CD8-positive, alpha-beta memory T cell (primary cell): Measurements from ENCODE around the gene EME2. TPM values are rescaled to one million over a fixed set of nuclear protein-coding genes. Genes with fewer than 3 reads are reported as not detected.

ENCODE experiments used
- CTCF ChIA-PET: fragments of 350-600 bp; sonication (Branson Sonifier 250); formaldehyde crosslinking; loops from one replicate; lab custom pipeline; 2021; ENCODE audit warnings: antibody characterized with exemption; lab: Charles Lee
- POLR2A ChIA-PET: fragments of 350-600 bp; sonication (Branson Sonifier 250); formaldehyde crosslinking; loops from one replicate; lab custom pipeline; 2021; ENCODE audit warnings: antibody characterized with exemption; lab: Charles Lee
- DNase-seq, 5 donors: peaks; one replicate each; pipeline versions ENCODE4 v3.0.0 to v3.0.0-alpha.2; 2020 to 2022; ENCODE audit warnings: mixed read lengths in 1 of 5
- H3K27ac ChIP-seq: one replicate; pipeline ENCODE4 v1.7.0; 2013; ENCODE audit warnings: low read depth, mild to moderate bottlenecking, low read length, moderate library complexity
- H3K27me3 ChIP-seq: 2 replicates; pipeline ENCODE4 v1.7.0; 2013; ENCODE audit warnings: low read length, mild to moderate bottlenecking; ENCODE audit not compliant: insufficient read depth, poor library complexity, severe bottlenecking
- H3K36me3 ChIP-seq: 2 replicates; pipeline ENCODE4 v1.7.0; 2013; ENCODE audit warnings: mild to moderate bottlenecking, low read length, moderate library complexity; ENCODE audit not compliant: insufficient read depth
- H3K4me1 ChIP-seq: 2 replicates; pipeline ENCODE4 v1.7.0; 2013; ENCODE audit warnings: mild to moderate bottlenecking, low read length, moderate library complexity; ENCODE audit not compliant: insufficient read depth
- H3K4me3 ChIP-seq: 2 replicates; pipeline ENCODE4 v1.7.0; 2013; ENCODE audit warnings: mild to moderate bottlenecking, low read length
- H3K9me3 ChIP-seq: 2 replicates; pipeline ENCODE4 v1.7.0; 2013; ENCODE audit warnings: mild to moderate bottlenecking, low read length
- H3K27ac Mint-ChIP-seq, 8 donors: one replicate each; pipeline ENCODE4 v1.8.0; 2020 to 2021; ENCODE audit warnings: mixed read lengths in 8 of 8, mild to moderate bottlenecking in 6 of 8, inconsistent platforms in 3 of 8, moderate library complexity in 3 of 8
- H3K27me3 Mint-ChIP-seq, 2 donors: one replicate each; pipeline ENCODE4 v1.8.0; 2020 to 2021; ENCODE audit warnings: mixed read lengths in 2 of 2, mild to moderate bottlenecking in 1 of 2, moderate library complexity in 1 of 2
- H3K36me3 Mint-ChIP-seq, 3 donors: one replicate each; pipeline ENCODE4 v1.8.0; 2020 to 2021; ENCODE audit warnings: mixed read lengths in 3 of 3, inconsistent platforms in 1 of 3, mild to moderate bottlenecking in 1 of 3
- H3K4me1 Mint-ChIP-seq, 3 donors: one replicate each; pipeline ENCODE4 v1.8.0; 2020 to 2021; ENCODE audit warnings: mixed read lengths in 3 of 3, inconsistent platforms in 1 of 3, mild to moderate bottlenecking in 1 of 3
- H3K4me3 Mint-ChIP-seq, 7 donors: one replicate each; pipeline ENCODE4 v1.8.0; 2020 to 2021; ENCODE audit warnings: mixed read lengths in 7 of 7, mild to moderate bottlenecking in 6 of 7, moderate library complexity in 4 of 7, inconsistent platforms in 2 of 7
- H3K9me3 Mint-ChIP-seq, 5 donors: one replicate each; pipeline ENCODE4 v1.8.0; 2020 to 2022; ENCODE audit warnings: mixed read lengths in 5 of 5, mild to moderate bottlenecking in 3 of 5, moderate library complexity in 2 of 5, inconsistent platforms in 1 of 5
- polyA plus RNA-seq: library from polyadenylated mRNA; unstranded; fragments of 300-500 nt; fragmentation: Illumina TruSeq; gene quantifications from one replicate; pipeline ENCODE4 v1.2.3, GENCODE V29; 2021
- total RNA-seq, 2 experiments: library from RNA; stranded (reverse); gene quantifications; one replicate each; pipeline ENCODE4 v1.2.3, GENCODE V29; 2021

The EME2 gene
- total and polyA plus RNA-seq, 3 experiments from 2014 or later: 1.6 to 21.6 (median 21.0) TPM

DNA sequence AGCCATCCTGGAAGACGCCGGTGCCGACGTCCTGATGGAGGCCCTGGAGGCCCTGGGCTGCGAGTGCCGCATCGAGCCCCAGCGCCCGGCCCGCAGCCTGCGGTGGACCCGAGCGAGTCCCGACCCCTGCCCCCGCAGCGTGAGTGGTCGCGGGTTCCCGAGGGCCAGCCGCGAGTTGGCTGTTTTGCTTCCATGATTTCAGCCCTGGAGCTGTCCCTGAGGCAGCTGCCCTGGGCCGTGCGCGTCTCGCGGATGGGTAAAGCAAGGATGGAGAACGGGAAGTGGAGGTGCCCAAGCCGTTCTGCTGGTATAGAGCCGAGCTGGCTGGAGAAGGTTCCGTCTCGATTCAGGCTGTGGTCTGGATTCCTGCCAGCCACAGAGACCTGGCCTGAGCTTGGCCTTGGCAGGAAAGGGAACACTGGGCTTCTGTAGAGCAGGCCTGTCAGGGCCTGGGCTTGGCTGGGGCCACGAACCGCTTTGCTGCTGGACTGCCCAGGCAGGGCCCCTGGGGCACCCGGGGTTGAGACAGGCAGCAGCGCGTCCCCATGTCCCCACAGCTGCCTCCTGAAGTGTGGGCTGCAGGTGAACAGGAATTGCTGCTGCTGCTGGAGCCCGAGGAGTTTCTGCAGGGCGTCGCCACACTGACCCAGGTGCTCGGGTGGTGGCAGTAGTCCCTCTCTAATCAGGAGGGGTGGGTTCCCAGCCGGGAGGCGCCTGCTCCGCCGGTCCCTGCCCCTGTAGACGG is 1.3 kb downstream of the EME2 start:
- Histone ChIP-seq H3K36me3 (no peaks in the 10 kb centered on the region), H3K27me3 (no peaks in the 10 kb centered on the region), H3K9me3 (no peaks in the 10 kb centered on the region), H3K27ac (peak overlapping the region; percentile 79), H3K4me1 (peaks cover 21% of the 10 kb centered on the region), H3K4me3 (peak overlapping the region; percentile 96)
- H3K4me3 Mint-ChIP-seq: peak overlapping the region; percentile 78 to 96 (median 92)
- no peaks in the 10 kb centered on the region for H3K9me3 Mint-ChIP-seq
- peak overlapping the region; percentile 17 to 90 (median 62) for H3K27ac Mint-ChIP-seq
- DNase-seq: no peak
- ChIA-PET CTCF (interaction anchor here (0.6 to 3.0 kb wide), 2 partner anchors 9 to 382 kb away, joined by 3 to 24 read pairs; partner anchors contain the start of genes NUBP2, SPSB3 and TRAF7), POLR2A (interaction anchor here (4.0 kb wide), 1 partner anchor 9 kb away, joined by 52 read pairs; the partner anchor contains the start of genes NUBP2 and SPSB3)
- peaks cover 8 to 30% (median 18%) of the 10 kb centered on the region in 3 donors for H3K4me1 Mint-ChIP-seq
- peaks cover 0 to 34% (median 0%) of the 10 kb centered on the region in 3 donors for H3K36me3 Mint-ChIP-seq
- no peaks in the 10 kb centered on the region for H3K27me3 Mint-ChIP-seq

DNA sequence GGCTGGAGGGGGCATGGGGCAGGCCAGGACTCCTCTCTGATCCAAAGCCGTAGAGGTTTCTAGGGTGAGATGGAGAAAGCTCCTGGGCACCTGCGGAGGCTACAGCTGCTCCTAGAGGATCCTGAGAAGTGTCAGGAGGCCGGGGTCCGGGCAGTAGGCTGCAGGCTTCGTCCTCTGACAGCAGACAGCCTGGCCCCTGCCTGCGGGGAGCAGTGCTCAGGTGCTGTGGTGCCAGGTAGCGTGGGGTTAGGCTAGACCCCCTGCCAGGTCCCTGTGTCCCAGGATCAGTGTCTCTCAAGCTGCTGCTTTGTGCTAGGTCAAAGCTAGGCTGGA is 1.8 kb downstream of the EME2 start:
- H3K4me3 ChIP-seq: no peak overlapping the region
- Mint-ChIP-seq H3K9me3 (no peaks in the 10 kb centered on the region), H3K4me3 (peak overlapping the region in 5 of 7 donors; percentile 77 to 92 (median 89)), H3K4me1 (peaks cover 8 to 30% (median 18%) of the 10 kb centered on the region in 3 donors), H3K27me3 (no peaks in the 10 kb centered on the region), H3K27ac (peak overlapping the region in 2 of 8 donors; percentile 12 to 60), H3K36me3 (peaks cover 0 to 36% (median 0%) of the 10 kb centered on the region in 3 donors)
- H3K27me3 ChIP-seq: no peaks in the 10 kb centered on the region
- peaks cover 21% of the 10 kb centered on the region for H3K4me1 ChIP-seq
- ChIA-PET CTCF (interaction anchor here (1.2 to 3.0 kb wide), 2 partner anchors 9 to 69 kb away, joined by 5 to 24 read pairs; partner anchors contain the start of genes MAPK8IP3, NUBP2 and SPSB3), POLR2A (interaction anchor here (4.0 kb wide), 1 partner anchor 8 kb away, joined by 52 read pairs; the partner anchor contains the start of genes NUBP2 and SPSB3)
- DNase-seq: no peak
- no peaks in the 10 kb centered on the region for H3K9me3 ChIP-seq
- peak overlapping the region; percentile 9 for H3K27ac ChIP-seq
- H3K36me3 ChIP-seq: no peaks in the 10 kb centered on the region

DNA sequence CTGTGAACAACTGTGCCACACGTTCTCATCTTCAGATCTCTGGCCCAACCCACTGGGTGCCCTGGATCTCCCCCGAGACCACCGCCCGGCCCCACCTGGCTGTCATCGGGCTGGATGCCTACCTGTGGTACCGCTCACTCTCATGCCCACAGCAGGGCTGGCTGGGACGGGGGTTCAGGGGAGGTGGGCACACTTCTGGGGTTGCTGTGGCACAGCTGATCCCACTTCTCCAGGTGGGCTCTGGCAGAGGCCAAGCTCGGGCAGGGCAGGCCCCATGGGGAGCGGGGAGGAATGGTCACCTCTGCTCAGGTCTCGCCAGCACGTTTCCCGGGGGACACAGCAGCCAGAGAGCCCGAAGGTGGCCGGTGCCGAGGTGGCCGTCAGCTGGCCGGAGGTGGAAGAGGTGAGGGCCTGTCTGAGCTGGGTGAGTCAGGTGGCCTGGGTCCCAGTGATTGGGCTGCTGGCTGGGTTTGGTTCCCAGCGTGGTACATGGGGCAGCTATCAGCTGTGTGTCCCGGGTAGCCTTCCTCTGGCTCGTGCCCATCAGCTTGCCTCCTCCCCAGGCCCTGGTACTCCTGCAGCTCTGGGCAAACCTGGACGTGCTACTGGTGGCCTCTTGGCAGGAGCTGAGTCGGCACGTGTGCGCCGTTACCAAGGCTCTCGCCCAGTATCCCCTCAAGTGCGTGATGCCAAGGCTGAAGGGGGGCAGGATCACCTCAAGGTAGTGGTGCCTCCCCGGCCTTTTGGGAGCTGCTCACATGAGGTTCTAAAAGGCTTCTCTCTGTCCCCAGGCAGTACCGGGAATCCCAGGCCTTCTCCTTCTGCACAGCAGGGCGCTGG is 2.6 kb downstream of the EME2 start:
- Mint-ChIP-seq H3K36me3 (peaks cover 0 to 39% (median 0%) of the 10 kb centered on the region in 3 donors), H3K4me3 (peak overlapping the region in 6 of 7 donors; percentile 15 to 89 (median 53)), H3K27ac (no peak overlapping the region), H3K9me3 (no peaks in the 10 kb centered on the region), H3K4me1 (peaks cover 8 to 29% (median 15%) of the 10 kb centered on the region in 3 donors), H3K27me3 (no peaks in the 10 kb centered on the region)
- Histone ChIP-seq H3K4me1 (peaks cover 21% of the 10 kb centered on the region), H3K9me3 (no peaks in the 10 kb centered on the region), H3K4me3 (no peak overlapping the region), H3K27me3 (no peaks in the 10 kb centered on the region), H3K36me3 (no peaks in the 10 kb centered on the region), H3K27ac (no peak overlapping the region)
- POLR2A ChIA-PET: interaction anchor here (0.6 kb wide), 1 partner anchor 111 kb away, joined by 5 read pairs; no protein-coding TSS in a partner anchor
- CTCF ChIA-PET: interaction anchor here (0.8 to 1.2 kb wide), 2 partner anchors 52 to 70 kb away, joined by 3 to 5 read pairs; partner anchors contain the start of gene MAPK8IP3
- no peak for DNase-seq

DNA sequence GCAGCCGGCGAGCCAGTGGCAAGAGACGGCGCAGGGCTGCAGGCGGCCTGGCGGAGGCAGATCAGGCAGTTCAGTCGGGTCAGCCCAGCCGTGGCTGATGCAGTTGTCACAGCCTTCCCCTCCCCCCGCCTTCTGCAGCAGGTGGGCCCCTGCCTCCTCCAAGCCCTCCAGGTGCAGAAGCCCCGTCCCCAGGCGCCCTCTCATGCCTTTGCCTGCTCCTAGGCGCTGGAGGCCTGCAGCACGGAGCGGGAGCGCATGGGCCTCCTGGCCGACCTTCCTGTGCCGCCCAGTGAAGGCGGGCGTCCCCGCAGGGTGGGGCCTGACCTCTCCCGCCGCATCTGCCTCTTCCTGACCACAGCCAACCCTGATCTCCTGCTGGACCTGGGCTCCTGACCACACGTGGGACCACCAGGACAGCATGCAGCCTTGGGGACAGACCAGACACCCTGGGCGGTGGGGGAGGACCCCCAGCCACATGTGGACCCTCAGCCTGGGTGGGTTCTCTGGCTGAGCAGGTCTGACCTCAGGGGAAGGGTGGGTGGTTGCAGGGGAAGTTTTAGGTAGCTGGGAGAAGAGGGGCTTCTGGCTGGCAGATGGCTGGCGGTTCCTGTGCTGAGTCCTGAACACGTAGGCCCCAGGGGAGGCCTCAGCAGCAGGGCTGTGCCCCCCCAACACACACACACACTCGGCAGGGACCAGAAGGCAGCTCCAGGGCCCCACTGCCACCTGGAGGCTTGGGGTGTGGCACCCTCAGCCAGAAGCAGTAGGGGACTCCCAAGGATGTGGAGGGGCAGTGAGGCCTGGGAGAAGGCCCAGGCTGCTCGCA is 3.4 kb downstream of the EME2 start:
- Histone ChIP-seq H3K27ac (no peak overlapping the region), H3K4me1 (peaks cover 29% of the 10 kb centered on the region), H3K27me3 (no peaks in the 10 kb centered on the region), H3K9me3 (no peaks in the 10 kb centered on the region), H3K36me3 (no peaks in the 10 kb centered on the region), H3K4me3 (no peak overlapping the region)
- DNase-seq: no peak
- Mint-ChIP-seq H3K9me3 (no peaks in the 10 kb centered on the region), H3K27me3 (no peaks in the 10 kb centered on the region), H3K4me1 (peaks cover 9 to 31% (median 15%) of the 10 kb centered on the region in 3 donors), H3K36me3 (peaks cover 0 to 41% (median 0%) of the 10 kb centered on the region in 3 donors), H3K27ac (peak overlapping the region in 2 of 8 donors; percentile 50 to 54), H3K4me3 (peak overlapping the region in 1 of 7 donors; percentile 45)
- ChIA-PET CTCF (interaction anchor here (0.8 kb wide), 1 partner anchor 52 kb away, joined by 3 read pairs; no protein-coding TSS in a partner anchor), POLR2A (no interaction called here)

DNA sequence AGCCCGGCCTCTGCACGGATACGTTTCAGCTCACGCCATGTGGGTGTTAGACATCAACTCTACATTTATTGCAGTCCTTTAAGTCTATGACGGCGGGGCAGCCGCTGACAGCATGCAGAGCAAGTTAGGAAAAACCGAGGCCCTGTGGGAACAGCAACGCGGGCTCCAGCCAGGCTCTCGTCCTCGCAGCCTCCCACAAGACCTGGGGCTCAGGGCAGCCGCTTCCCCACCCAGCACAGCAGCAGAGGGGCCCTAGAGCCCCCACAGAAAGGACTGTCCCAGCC is 4.0 kb downstream of the EME2 start:
- H3K36me3 ChIP-seq: no peaks in the 10 kb centered on the region
- DNase-seq: no peak
- POLR2A ChIA-PET: no interaction called here
- Mint-ChIP-seq H3K9me3 (no peaks in the 10 kb centered on the region), H3K36me3 (peaks cover 0 to 42% (median 0%) of the 10 kb centered on the region in 3 donors), H3K4me1 (peaks cover 14 to 37% (median 17%) of the 10 kb centered on the region in 3 donors), H3K27ac (peak overlapping the region in 1 of 8 donors; percentile 54), H3K4me3 (peak overlapping the region in 1 of 7 donors; percentile 45), H3K27me3 (no peaks in the 10 kb centered on the region)
- no peak overlapping the region for H3K27ac ChIP-seq
- CTCF ChIA-PET: no interaction called here
- peaks cover 35% of the 10 kb centered on the region for H3K4me1 ChIP-seq
- H3K27me3 ChIP-seq: no peaks in the 10 kb centered on the region
- no peak overlapping the region for H3K4me3 ChIP-seq
- no peaks in the 10 kb centered on the region for H3K9me3 ChIP-seq

DNA sequence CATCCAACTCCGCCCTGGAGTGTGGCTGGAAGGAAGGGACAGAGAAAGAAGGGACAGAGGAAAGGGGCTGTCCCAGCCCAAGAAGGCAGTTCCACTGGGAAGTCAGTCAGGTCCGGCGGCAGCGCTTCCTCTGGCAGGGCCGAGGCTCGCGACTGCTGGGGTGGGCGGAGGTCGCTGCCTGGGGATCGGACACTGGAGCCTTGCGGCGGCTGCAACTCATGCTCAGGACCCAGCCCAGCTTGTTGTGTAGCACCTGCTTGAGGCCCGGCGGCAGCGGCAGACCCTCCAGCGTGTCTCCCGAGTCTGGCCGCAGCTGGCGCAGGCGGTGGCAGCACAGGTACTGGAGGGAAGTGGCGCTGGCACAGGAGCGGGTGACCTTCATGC is 4.4 kb downstream of the EME2 start:
- peak overlapping the region in 1 of 8 donors; percentile 54 for H3K27ac Mint-ChIP-seq
- H3K4me1 Mint-ChIP-seq: peaks cover 15 to 37% (median 16%) of the 10 kb centered on the region in 3 donors
- no peaks in the 10 kb centered on the region for H3K27me3 Mint-ChIP-seq
- H3K36me3 Mint-ChIP-seq: peaks cover 0 to 42% (median 0%) of the 10 kb centered on the region in 3 donors
- Histone ChIP-seq H3K9me3 (no peaks in the 10 kb centered on the region), H3K4me3 (no peak overlapping the region), H3K36me3 (no peaks in the 10 kb centered on the region), H3K4me1 (peaks cover 34% of the 10 kb centered on the region), H3K27me3 (no peaks in the 10 kb centered on the region), H3K27ac (no peak overlapping the region)
- DNase-seq: no peak
- H3K4me3 Mint-ChIP-seq: peak overlapping the region in 1 of 7 donors; percentile 45
- ChIA-PET POLR2A (no interaction called here), CTCF (no interaction called here)
- H3K9me3 Mint-ChIP-seq: no peaks in the 10 kb centered on the region

DNA sequence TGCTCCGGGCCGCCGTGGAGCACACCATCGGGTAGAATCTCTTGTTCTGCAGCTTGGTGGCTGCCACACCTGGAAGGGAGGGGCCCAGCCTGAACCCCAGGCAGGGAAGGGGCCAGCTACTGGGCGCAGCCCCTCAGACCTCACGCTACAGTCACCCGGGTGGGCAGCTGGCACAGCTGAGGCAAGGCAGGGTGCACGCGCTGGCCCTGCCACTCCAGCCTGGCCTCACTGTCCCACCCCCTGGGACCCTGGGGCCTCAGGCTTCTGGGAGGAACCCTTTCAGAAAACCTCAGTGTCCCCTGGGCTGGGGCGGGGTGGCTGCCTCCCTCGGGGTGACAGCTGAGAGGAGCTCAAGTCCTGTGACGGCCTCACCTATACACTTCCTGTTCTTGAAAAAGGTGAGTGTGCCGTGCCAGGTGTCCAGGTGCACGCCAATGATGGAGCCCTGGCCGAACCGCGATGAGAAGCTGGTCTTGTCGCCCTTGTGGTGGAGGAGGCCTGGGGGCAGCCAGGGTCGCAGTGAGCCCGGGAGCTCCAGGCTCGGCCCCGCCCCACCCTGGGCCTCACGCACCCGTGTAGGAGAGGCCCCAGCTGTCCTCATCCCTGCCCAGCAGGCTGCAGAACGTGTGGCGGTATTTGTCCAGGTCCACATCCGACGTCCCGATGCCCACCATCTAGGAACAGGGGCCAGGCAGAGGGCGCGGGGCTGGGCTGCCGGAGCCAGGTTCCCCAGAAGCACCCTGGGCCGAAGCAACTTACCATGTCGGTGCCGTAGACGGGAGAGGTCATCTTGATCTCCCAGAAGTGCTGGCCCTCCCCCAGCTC is 5.0 kb downstream of the EME2 start:
- no peak overlapping the region for H3K27ac ChIP-seq
- Mint-ChIP-seq H3K4me1 (peaks cover 10 to 34% (median 11%) of the 10 kb centered on the region in 3 donors), H3K9me3 (no peaks in the 10 kb centered on the region), H3K27me3 (peaks cover 0 to 1% of the 10 kb centered on the region in 2 donors), H3K4me3 (peak overlapping the region in 1 of 7 donors; percentile 42), H3K27ac (no peak overlapping the region), H3K36me3 (peaks cover 0 to 38% (median 0%) of the 10 kb centered on the region in 3 donors)
- no peaks in the 10 kb centered on the region for H3K27me3 ChIP-seq
- H3K4me3 ChIP-seq: no peak overlapping the region
- no peaks in the 10 kb centered on the region for H3K36me3 ChIP-seq
- peaks cover 32% of the 10 kb centered on the region for H3K4me1 ChIP-seq
- no peak for DNase-seq
- CTCF ChIA-PET: no interaction called here
- H3K9me3 ChIP-seq: no peaks in the 10 kb centered on the region
- POLR2A ChIA-PET: no interaction called here
